ENCODE results near the gene EPB41L1. TPM values are rescaled to one million over a fixed set of nuclear protein-coding genes. Genes with fewer than 3 reads are reported as not detected.

Gene EPB41L1
- total RNA-seq, 4 donors from 2014 or later, result 29.2 to 49.3 (median 35.4) TPM

DNA sequence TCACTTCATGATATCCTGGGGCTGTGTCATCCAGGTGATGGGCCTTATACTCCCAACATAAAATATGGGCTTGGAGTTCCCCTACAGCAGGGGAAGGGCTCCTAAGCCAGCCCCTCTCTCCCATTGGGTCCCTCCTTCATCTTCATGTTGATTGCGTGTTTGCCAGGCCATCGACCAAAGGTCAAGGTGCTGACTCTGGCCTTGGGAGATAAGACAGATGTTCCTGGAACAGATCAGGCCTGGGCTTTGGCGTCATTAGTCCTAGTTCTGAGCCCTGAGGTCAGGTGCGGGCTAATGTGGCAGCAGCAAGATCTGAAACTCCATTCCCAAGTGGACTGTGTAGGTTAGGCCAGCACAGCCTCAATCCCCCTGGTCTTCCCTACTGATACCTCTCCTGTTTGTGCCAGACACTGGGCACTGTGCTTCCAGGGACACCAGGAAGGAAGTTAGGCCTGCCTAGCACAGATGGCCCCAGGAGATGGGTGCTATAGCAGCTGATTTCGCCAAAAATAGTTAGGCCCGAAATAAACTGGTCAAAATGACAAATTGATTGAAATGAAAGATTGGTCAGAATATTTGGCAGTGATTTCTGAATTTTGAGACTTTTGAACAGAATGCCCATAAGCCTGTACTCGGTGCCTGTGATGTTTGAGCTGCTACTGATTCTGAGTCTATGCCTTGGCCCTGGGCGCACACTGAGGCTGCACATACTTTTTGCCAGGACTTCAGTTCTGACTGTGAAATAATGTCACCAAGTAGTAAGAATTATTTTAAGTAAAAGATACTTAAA is 28.8 kb downstream of the EPB41L1 start:
- peaks cover 0 to 80% of the 10 kb centered on the region in 2 donors for H3K36me3 ChIP-seq
- no peak overlapping the region for H3K4me3 ChIP-seq
- ATAC-seq, result no peak
- H3K27ac ChIP-seq, result no peak overlapping the region
- no peaks in the 10 kb centered on the region for H3K27me3 ChIP-seq
- H3K4me1 ChIP-seq, result no peaks in the 10 kb centered on the region
- H3K9me3 ChIP-seq, result no peaks in the 10 kb centered on the region
- WGBS, 2 donors (ENCODE audit: low coverage in 1 of 2), result 77 to 84% methylated on average over 3 to 5 of the region's 8 CpGs
- no peak for TF ChIP-seq POLR2AphosphoS5 (IDR thresholded peaks at IDR 0.05)
- no peak for TF ChIP-seq EP300 (IDR thresholded peaks at IDR 0.05)
- no peak for TF ChIP-seq POLR2A (IDR thresholded peaks at IDR 0.05)

GRCh38 chr20:36184816-36185776 is 30.6 kb downstream of the EPB41L1 start:
- ATAC-seq, result no peak
- TF ChIP-seq EP300 (IDR thresholded peaks at IDR 0.05) (no peak), POLR2A (IDR thresholded peaks at IDR 0.05) (no peak), POLR2AphosphoS5 (IDR thresholded peaks at IDR 0.05) (no peak)
- Histone ChIP-seq H3K27me3 (no peaks in the 10 kb centered on the region), H3K36me3 (peaks cover 0 to 80% of the 10 kb centered on the region in 2 donors), H3K4me1 (no peaks in the 10 kb centered on the region), H3K9me3 (no peaks in the 10 kb centered on the region), H3K27ac (no peak overlapping the region), H3K4me3 (no peak overlapping the region)
- 96 to 98% methylated on average over 5 to 8 of the region's 15 CpGs for WGBS, 2 donors (ENCODE audit: low coverage in 1 of 2)

DNA sequence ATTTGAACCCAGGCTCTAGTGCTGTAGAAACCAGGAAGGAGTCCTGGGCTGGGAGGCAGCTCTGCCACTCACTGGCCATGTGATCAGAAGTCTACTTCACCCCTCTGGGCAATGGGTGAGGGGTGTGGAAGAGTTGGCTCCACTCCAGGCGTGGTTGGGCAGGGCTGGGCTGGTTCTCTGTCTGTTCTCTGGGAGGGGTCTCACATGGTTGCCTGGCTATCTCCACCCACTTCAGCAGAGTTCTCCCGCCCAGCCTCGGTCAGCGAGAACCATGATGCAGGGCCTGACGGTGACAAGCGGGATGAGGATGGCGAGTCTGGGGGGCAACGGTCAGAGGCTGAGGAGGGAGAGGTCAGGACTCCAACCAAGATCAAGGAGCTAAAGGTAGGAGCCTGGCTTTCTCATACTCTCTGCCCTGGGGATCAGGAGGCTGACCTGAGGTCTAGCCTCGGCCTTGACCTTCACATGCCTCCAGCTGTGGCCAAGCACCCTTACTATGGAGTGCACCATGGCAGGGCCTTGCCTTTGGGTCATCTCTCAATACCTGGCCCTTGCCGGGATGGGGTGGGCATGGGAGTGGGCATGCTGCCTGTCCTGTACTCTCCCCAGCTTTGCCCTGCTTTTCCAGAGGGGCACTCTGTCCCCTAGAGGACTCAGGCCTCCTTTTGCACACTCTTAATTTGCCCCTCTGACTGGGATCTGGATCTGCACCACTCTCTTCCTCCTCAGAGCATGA is 39.6 kb downstream of the EPB41L1 start:
- H3K4me1 ChIP-seq, result no peaks in the 10 kb centered on the region
- no peak for ATAC-seq
- no peak overlapping the region for H3K27ac ChIP-seq
- no peak overlapping the region for H3K4me3 ChIP-seq
- no peaks in the 10 kb centered on the region for H3K9me3 ChIP-seq
- TF ChIP-seq EP300 (IDR thresholded peaks at IDR 0.05) (no peak), POLR2A (IDR thresholded peaks at IDR 0.05) (no peak)
- peaks cover 0 to 97% of the 10 kb centered on the region in 2 donors for H3K36me3 ChIP-seq
- no peaks in the 10 kb centered on the region for H3K27me3 ChIP-seq
- 83 to 96% methylated on average over 1 to 4 of the region's 10 CpGs for WGBS, 2 donors (ENCODE audit: low coverage in 1 of 2)

DNA sequence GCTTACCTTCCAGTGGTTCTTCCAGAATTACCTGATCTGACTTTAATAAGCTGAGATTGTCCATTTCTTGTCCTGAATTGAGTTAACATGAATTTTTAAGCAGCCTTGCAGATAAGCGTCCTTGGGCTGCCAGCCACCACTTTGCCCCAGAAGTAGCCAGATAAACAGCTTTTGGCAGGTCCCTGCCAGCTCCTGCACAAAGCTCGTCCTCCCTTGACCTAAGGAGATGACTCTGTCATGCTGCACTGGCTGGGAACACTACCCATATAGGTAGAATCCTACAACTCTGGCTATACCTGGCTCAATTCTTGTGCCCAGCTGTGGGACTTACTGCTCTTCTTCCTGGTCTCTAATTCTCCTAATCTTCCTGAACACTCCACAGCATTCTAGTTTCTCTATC is 42.1 kb downstream of the EPB41L1 start:
- TF ChIP-seq EP300 (IDR thresholded peaks at IDR 0.05) (no peak), POLR2A (IDR thresholded peaks at IDR 0.05) (no peak), POLR2AphosphoS5 (IDR thresholded peaks at IDR 0.05) (no peak)
- TF ChIP-seq, protein P1, sequence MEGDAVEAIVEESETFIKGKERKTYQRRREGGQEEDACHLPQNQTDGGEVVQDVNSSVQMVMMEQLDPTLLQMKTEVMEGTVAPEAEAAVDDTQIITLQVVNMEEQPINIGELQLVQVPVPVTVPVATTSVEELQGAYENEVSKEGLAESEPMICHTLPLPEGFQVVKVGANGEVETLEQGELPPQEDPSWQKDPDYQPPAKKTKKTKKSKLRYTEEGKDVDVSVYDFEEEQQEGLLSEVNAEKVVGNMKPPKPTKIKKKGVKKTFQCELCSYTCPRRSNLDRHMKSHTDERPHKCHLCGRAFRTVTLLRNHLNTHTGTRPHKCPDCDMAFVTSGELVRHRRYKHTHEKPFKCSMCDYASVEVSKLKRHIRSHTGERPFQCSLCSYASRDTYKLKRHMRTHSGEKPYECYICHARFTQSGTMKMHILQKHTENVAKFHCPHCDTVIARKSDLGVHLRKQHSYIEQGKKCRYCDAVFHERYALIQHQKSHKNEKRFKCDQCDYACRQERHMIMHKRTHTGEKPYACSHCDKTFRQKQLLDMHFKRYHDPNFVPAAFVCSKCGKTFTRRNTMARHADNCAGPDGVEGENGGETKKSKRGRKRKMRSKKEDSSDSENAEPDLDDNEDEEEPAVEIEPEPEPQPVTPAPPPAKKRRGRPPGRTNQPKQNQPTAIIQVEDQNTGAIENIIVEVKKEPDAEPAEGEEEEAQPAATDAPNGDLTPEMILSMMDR (IDR thresholded peaks at IDR 0.05), result no peak
- Histone ChIP-seq H3K4me3 (no peak overlapping the region), H3K4me1 (no peaks in the 10 kb centered on the region), H3K36me3 (peaks cover 0 to 85% of the 10 kb centered on the region in 2 donors), H3K27ac (no peak overlapping the region), H3K9me3 (no peaks in the 10 kb centered on the region), H3K27me3 (no peaks in the 10 kb centered on the region)
- ATAC-seq, result no peak
- WGBS, 2 donors (ENCODE audit: low coverage in 1 of 2), result 75% methylated on average over 2 of the region's 2 CpGs; no CpG with 5 or more reads in 1 of the 2 donors

DNA sequence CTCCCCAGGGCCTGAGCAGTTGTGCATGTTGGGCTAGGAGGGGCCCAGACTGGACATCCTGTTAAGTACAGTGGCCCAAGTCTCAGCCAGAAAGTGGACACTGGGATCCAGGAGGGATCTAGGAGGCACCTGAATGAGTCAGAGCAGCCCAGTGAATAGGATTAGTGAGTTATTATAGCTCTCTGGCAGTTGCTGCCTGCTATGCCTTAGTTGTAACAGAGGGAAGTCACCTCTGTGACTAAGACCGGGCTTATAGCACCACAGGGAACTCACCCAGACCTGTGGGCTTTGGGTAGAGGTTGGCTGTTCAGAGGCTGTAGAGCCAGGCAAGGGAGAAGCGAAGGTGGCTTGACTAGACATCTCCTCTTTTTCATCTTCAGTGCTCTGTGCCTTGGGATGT is 42.7 kb downstream of the EPB41L1 start:
- Histone ChIP-seq H3K4me1 (no peaks in the 10 kb centered on the region), H3K9me3 (no peaks in the 10 kb centered on the region), H3K4me3 (no peak overlapping the region), H3K27ac (no peak overlapping the region), H3K27me3 (no peaks in the 10 kb centered on the region), H3K36me3 (peaks cover 0 to 86% of the 10 kb centered on the region in 2 donors)
- TF ChIP-seq EP300 (IDR thresholded peaks at IDR 0.05) (no peak), POLR2A (IDR thresholded peaks at IDR 0.05) (no peak), POLR2AphosphoS5 (IDR thresholded peaks at IDR 0.05) (no peak)
- TF ChIP-seq, protein P1 (IDR thresholded peaks at IDR 0.05), result no peak
- ATAC-seq, result no peak
- WGBS, 2 donors (ENCODE audit: low coverage in 1 of 2), result 100% methylated on average over 1 of the region's 2 CpGs; no CpG with 5 or more reads in 1 of the 2 donors
